Activated T-helper 17 cell treated with anti-CD3 and anti-CD28 coated beads, Interleukin-2, amount 50 U/mL, for 72 hours (primary cell): Measurements from ENCODE around the gene NAP1L4. TPM values are rescaled to one million over a fixed set of nuclear protein-coding genes. Genes with fewer than 3 reads are reported as not detected.

Experiments
- ATAC-seq: fragments of 150-1000 bp; cut with Tn5 transposase; replicated peaks from 2 replicates; pipeline ENCODE4 v1.10.0; 2021; ENCODE audit warnings: mild to moderate bottlenecking, moderate library complexity
- H3K27ac Mint-ChIP-seq: one replicate; pipeline ENCODE4 v1.8.0; 2022; ENCODE audit warnings: mixed read lengths
- H3K27me3 Mint-ChIP-seq: one replicate; pipeline ENCODE4 v1.8.0; 2022; ENCODE audit warnings: mixed read lengths
- H3K36me3 Mint-ChIP-seq: one replicate; pipeline ENCODE4 v1.8.0; 2022; ENCODE audit warnings: low read depth, mild to moderate bottlenecking, mixed read lengths
- H3K4me1 Mint-ChIP-seq: one replicate; pipeline ENCODE4 v1.8.0; 2022; ENCODE audit warnings: mixed read lengths
- H3K4me3 Mint-ChIP-seq: one replicate; pipeline ENCODE4 v1.8.0; 2022; ENCODE audit warnings: mild to moderate bottlenecking, mixed read lengths
- H3K9me3 Mint-ChIP-seq: one replicate; pipeline ENCODE4 v1.8.0; 2022; ENCODE audit warnings: mixed read lengths
- total RNA-seq, 2 donors: library from RNA; stranded (reverse); gene quantifications; one replicate each; pipeline ENCODE4 v1.2.3, GENCODE V29; 2022

NAP1L4 gene
- total RNA-seq, 2 donors from 2014 or later = 301 to 344 TPM

- no peak for ATAC-seq
- Mint-ChIP-seq H3K36me3 (peaks cover 86% of the 10 kb centered on the region), H3K27me3 (no peaks in the 10 kb centered on the region)
Measured at GRCh38 chr11:3003396-3004231, 11.5 kb upstream of the NAP1L4 start.

DNA sequence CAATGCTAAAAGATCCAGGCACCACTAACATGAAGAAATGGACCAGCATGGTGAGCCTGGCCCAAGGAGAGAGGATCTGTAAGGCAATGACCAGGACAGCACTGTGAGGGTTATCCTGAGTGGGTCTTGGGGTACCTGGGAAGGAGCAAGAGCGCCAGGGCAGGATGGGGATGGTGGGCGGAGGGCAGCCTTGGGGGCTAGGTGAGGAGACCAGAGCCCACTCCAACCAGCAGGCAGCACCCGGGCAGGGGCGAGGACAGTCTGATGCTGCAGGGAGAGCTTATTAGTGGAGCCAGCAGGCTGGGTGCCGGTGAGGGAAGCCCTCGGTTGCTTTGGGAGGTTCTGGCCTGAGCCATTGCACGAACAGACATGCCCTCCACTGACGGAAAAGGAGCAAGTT, 10.7 kb upstream of the NAP1L4 start:
- Mint-ChIP-seq H3K4me1 (peaks cover 5% of the 10 kb centered on the region), H3K27ac (peak overlapping the region; percentile 87), H3K27me3 (no peaks in the 10 kb centered on the region), H3K9me3 (no peaks in the 10 kb centered on the region), H3K36me3 (peaks cover 78% of the 10 kb centered on the region), H3K4me3 (no peak overlapping the region)
- ATAC-seq = no peak

More at GRCh38 chr11:3003396-3004231, 11.5 kb upstream of the NAP1L4 start:
- H3K27ac Mint-ChIP-seq = peak overlapping the region; percentile 87
- no peak overlapping the region for H3K4me3 Mint-ChIP-seq
- peaks cover 5% of the 10 kb centered on the region for H3K4me1 Mint-ChIP-seq
- H3K9me3 Mint-ChIP-seq = no peaks in the 10 kb centered on the region

DNA sequence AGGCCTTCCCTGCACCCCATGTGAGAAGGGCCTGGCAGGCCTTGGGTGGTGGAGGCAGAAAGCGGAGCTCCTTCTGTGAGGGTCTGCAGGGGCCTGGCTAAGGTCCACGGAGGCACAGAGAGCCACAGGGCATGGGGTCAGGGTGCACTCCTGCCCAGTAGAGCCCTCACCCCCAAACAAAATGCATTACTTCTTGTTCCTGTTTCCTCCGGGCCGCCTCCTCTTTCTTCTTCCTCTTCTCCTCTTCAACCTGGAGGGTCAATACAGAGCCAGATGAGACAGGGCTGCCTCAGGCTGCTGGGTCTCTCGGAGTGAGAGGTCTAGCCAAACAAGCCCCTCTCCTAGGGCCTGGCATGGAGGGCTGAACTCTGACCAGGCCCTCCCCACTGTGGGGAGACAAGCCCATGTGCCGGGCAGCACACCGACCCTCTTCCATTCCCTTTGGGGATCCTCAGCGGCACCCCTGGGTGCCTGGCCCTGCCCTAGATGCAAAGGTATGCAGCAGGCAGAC, 10.3 kb upstream of the NAP1L4 start:
- Mint-ChIP-seq H3K4me1 (peaks cover 5% of the 10 kb centered on the region), H3K36me3 (peaks cover 74% of the 10 kb centered on the region), H3K9me3 (no peaks in the 10 kb centered on the region), H3K27me3 (no peaks in the 10 kb centered on the region), H3K4me3 (no peak overlapping the region), H3K27ac (peak overlapping the region; percentile 87)
- ATAC-seq = no peak

DNA sequence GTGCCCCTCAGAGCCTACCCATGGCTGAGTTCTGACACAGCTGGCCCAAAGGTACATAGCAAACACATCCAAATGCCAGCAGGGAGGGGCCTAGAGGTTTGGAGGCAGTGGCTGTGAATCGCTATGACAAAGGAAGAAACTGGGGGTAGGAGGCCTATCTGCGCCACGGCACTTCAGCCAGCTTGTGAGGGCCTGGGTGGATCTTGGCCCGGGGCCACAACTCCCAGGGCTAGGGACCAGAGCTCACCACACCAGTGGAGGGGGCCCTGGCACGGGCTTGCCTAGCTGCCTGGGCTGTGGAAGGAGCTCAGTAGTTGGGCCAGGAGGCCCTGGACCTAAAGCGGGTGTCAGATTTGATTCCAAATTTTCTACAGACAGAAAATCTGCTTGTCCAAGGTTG, 9.4 kb upstream of the NAP1L4 start:
- peak overlapping the region; percentile 33 for H3K27ac Mint-ChIP-seq
- no peaks in the 10 kb centered on the region for H3K9me3 Mint-ChIP-seq
- peaks cover 5% of the 10 kb centered on the region for H3K4me1 Mint-ChIP-seq
- H3K27me3 Mint-ChIP-seq = no peaks in the 10 kb centered on the region
- ATAC-seq = no peak
- peaks cover 67% of the 10 kb centered on the region for H3K36me3 Mint-ChIP-seq
- no peak overlapping the region for H3K4me3 Mint-ChIP-seq

DNA sequence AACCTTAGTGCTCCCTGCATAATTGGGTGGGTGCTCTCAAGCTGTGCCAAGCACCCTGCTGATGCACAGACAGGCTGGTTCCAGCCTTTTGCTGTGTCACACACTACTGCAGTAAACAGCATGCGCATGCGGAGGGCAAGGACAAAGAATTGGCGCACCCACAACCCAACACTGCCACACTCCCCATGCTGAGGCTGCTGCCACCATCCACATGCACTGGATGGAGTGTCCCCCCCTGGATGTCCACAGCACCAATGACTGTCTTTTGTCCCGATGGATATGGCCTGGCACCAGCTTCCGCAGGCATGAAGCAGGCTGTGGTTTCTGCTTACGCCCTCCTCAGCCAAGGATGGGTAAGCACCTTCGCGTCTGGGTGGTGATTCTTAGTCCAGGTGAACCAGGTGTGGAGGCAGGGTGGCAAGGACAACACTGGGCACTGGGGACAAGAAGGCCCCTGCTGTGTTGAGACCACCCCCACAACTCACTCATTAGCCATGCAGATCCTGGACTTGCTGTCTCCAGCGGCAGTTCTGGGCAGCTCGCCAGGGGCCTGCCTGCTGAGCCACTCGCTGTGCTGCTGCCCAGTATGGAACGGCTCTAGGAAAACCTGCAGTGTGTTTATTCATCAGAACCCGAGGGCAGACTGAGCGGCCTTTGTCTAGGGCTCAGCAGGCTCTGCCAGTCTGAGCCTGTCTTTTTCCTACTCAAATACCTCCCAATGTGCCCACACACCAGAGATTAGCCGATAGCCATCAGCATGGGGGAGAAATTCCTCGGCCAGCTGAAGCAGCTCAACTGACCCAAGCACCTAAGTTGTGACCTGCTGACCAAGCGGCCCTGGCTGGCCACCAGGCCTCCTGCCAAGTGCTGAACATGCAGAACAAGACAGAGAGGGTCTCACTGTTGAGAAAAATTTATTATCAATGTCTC, 8.2 kb upstream of the NAP1L4 start:
- no peaks in the 10 kb centered on the region for H3K9me3 Mint-ChIP-seq
- no peaks in the 10 kb centered on the region for H3K27me3 Mint-ChIP-seq
- peaks cover 55% of the 10 kb centered on the region for H3K36me3 Mint-ChIP-seq
- H3K27ac Mint-ChIP-seq = no peak overlapping the region
- ATAC-seq = no peak
- no peak overlapping the region for H3K4me3 Mint-ChIP-seq
- peaks cover 5% of the 10 kb centered on the region for H3K4me1 Mint-ChIP-seq

- peaks cover 5% of the 10 kb centered on the region for H3K4me1 Mint-ChIP-seq
- H3K4me3 Mint-ChIP-seq = no peak overlapping the region
- no peaks in the 10 kb centered on the region for H3K9me3 Mint-ChIP-seq
- ATAC-seq = no peak
- H3K27me3 Mint-ChIP-seq = no peaks in the 10 kb centered on the region
- H3K36me3 Mint-ChIP-seq = peaks cover 47% of the 10 kb centered on the region
- H3K27ac Mint-ChIP-seq = no peak overlapping the region
Measured at GRCh38 chr11:2999464-2999998, 7.4 kb upstream of the NAP1L4 start.

- no peak overlapping the region for H3K4me3 Mint-ChIP-seq
- no peak for ATAC-seq
- H3K4me1 Mint-ChIP-seq = peaks cover 5% of the 10 kb centered on the region
- H3K27ac Mint-ChIP-seq = no peak overlapping the region
- H3K27me3 Mint-ChIP-seq = no peaks in the 10 kb centered on the region
- no peaks in the 10 kb centered on the region for H3K9me3 Mint-ChIP-seq
- peaks cover 34% of the 10 kb centered on the region for H3K36me3 Mint-ChIP-seq
Measured at GRCh38 chr11:2998073-2998850, 6.1 kb upstream of the NAP1L4 start.

- Mint-ChIP-seq H3K36me3 (peaks cover 27% of the 10 kb centered on the region), H3K4me3 (no peak overlapping the region), H3K27ac (no peak overlapping the region), H3K27me3 (no peaks in the 10 kb centered on the region), H3K4me1 (peaks cover under 1% of the 10 kb centered on the region), H3K9me3 (no peaks in the 10 kb centered on the region)
- ATAC-seq = no peak
Measured at GRCh38 chr11:2997406-2997805, 5.3 kb upstream of the NAP1L4 start.

DNA sequence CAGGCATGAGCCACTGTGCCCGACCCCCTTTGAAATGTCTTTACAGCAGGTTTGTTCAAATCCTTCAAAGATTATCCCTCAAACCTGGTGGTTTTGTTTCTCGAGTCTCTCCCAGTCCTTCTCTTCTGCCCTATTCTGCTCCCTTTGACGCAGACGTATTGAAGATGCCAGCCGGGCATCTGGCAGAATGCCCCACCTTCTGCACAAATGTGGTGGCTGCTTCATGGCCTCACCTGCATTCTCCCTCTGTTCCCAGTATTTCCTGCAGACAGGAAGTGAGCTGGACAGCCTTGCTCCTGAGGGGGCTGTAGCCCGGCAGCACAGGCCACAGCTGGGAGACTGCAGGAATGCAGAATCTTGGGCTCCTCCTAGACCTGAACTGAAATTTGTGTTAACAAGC, 4.8 kb upstream of the NAP1L4 start:
- no peak overlapping the region for H3K4me3 Mint-ChIP-seq
- no peaks in the 10 kb centered on the region for H3K4me1 Mint-ChIP-seq
- no peaks in the 10 kb centered on the region for H3K9me3 Mint-ChIP-seq
- H3K27me3 Mint-ChIP-seq = no peaks in the 10 kb centered on the region
- peaks cover 27% of the 10 kb centered on the region for H3K36me3 Mint-ChIP-seq
- ATAC-seq = no peak
- no peak overlapping the region for H3K27ac Mint-ChIP-seq

DNA sequence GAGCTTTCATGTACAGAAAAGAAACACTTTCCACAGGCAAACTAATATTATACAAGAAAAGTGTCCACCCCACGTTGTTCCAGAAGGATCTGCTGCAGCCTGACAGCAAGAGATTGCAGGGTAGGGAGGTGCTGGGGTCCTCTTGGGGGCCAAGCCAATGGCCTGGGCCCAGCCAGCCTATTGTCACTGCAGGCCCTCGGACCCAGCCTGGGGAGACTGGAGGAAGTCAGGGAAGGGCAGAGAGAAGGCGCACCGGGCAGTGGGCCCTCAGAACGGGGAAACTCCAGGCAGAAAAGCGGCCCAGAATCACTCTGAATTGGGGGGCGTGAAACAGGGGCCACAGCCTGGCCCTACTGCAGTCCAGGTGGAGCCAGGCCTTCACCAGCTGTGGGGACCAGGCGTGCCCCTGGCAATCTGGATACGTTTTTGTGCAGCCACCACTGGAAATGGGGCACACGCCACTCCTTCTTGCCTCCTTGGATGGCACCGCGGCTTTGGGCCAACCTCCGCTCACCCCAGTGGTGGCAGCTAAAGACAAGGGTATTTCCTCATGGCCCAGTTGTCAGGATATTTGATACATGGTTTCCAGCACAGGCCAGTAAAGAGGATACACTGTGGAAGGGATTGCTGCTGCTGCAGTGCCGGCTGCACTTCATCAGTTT, 3.9 kb upstream of the NAP1L4 start:
- Mint-ChIP-seq H3K27me3 (no peaks in the 10 kb centered on the region), H3K27ac (no peak overlapping the region), H3K4me3 (no peak overlapping the region), H3K4me1 (no peaks in the 10 kb centered on the region), H3K36me3 (peaks cover 26% of the 10 kb centered on the region), H3K9me3 (no peaks in the 10 kb centered on the region)
- no peak for ATAC-seq

- H3K36me3 Mint-ChIP-seq = peaks cover 26% of the 10 kb centered on the region
- H3K4me1 Mint-ChIP-seq = peaks cover 4% of the 10 kb centered on the region
- no peaks in the 10 kb centered on the region for H3K27me3 Mint-ChIP-seq
- ATAC-seq = no peak
- H3K4me3 Mint-ChIP-seq = no peak overlapping the region
- H3K9me3 Mint-ChIP-seq = no peaks in the 10 kb centered on the region
- H3K27ac Mint-ChIP-seq = no peak overlapping the region
Measured at GRCh38 chr11:2995031-2995561, 3.0 kb upstream of the NAP1L4 start.

GRCh38 chr11:2994336-2994730, 2.2 kb upstream of the NAP1L4 start:
- H3K9me3 Mint-ChIP-seq = no peaks in the 10 kb centered on the region
- H3K36me3 Mint-ChIP-seq = peaks cover 31% of the 10 kb centered on the region
- no peaks in the 10 kb centered on the region for H3K27me3 Mint-ChIP-seq
- peaks cover 7% of the 10 kb centered on the region for H3K4me1 Mint-ChIP-seq
- no peak overlapping the region for H3K27ac Mint-ChIP-seq
- ATAC-seq = no peak
- no peak overlapping the region for H3K4me3 Mint-ChIP-seq

- ATAC-seq = no peak
- H3K9me3 Mint-ChIP-seq = no peaks in the 10 kb centered on the region
- H3K4me3 Mint-ChIP-seq = peak overlapping the region; percentile 94
- peak overlapping the region; percentile 99 for H3K27ac Mint-ChIP-seq
- peaks cover 45% of the 10 kb centered on the region for H3K36me3 Mint-ChIP-seq
- peaks cover 17% of the 10 kb centered on the region for H3K4me1 Mint-ChIP-seq
- no peaks in the 10 kb centered on the region for H3K27me3 Mint-ChIP-seq
Measured at GRCh38 chr11:2992997-2993325, 832 bp upstream of the NAP1L4 start.
